ENCODE measurements around the gene SMIM27.

DNA sequence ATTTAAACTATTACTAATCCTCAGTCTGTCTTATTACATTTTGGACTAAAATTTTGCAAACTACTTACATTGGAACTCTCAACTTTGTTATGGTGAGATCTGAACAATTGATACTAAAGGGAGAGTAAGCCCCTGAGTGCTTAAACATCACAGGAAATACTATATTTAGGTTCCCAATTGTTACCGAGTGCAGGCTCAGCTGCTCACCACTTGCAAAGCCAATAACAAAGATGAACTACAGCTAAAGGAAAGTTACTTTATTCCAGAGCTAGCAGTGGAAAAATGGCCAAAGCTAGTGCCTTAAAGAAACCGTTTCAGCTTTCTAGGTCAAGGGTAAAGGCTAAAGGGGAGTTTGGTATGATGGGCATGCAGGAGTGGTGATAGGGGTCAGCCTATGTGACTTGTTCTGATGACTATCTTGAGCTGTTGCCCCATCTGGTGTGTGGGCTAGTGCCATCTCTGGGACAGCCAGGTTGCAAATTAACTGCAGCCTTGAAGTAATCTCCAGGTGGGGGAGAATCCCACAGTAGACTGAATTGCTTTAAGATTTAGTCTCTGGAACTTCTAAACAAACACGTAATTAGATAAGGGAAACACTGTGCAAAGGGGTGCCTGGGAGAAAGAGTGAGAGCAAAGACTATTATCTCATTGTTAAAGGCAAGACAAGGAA is 28.6 kb downstream of the SMIM27 start:
- TF ChIP-seq POLR2A (IDR thresholded peaks at IDR 0.05; ENCODE audit: low read depth, low read length) (no peak), CEBPB (IDR thresholded peaks at IDR 0.05; ENCODE audit: low read depth, low read length) (no peak), NFE2L2 (IDR thresholded peaks at IDR 0.05; ENCODE audit: low read depth, low read length) (no peak), FOS (IDR thresholded peaks at IDR 0.05; ENCODE audit: low read depth, low read length) (no peak)
- TF ChIP-seq, protein P1, sequence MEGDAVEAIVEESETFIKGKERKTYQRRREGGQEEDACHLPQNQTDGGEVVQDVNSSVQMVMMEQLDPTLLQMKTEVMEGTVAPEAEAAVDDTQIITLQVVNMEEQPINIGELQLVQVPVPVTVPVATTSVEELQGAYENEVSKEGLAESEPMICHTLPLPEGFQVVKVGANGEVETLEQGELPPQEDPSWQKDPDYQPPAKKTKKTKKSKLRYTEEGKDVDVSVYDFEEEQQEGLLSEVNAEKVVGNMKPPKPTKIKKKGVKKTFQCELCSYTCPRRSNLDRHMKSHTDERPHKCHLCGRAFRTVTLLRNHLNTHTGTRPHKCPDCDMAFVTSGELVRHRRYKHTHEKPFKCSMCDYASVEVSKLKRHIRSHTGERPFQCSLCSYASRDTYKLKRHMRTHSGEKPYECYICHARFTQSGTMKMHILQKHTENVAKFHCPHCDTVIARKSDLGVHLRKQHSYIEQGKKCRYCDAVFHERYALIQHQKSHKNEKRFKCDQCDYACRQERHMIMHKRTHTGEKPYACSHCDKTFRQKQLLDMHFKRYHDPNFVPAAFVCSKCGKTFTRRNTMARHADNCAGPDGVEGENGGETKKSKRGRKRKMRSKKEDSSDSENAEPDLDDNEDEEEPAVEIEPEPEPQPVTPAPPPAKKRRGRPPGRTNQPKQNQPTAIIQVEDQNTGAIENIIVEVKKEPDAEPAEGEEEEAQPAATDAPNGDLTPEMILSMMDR (conservative IDR thresholded peaks at IDR 0.05; ENCODE audit: low read depth, low read length) = no peak
- TF ChIP-seq, protein P2, sequence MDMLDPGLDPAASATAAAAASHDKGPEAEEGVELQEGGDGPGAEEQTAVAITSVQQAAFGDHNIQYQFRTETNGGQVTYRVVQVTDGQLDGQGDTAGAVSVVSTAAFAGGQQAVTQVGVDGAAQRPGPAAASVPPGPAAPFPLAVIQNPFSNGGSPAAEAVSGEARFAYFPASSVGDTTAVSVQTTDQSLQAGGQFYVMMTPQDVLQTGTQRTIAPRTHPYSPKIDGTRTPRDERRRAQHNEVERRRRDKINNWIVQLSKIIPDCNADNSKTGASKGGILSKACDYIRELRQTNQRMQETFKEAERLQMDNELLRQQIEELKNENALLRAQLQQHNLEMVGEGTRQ (IDR thresholded peaks at IDR 0.05; ENCODE audit: low read depth, low read length) = no peak

Data from IMR-90 (cell line).